Activated T-helper 1 cell treated with anti-CD3 and anti-CD28 coated beads, Interleukin-12 subunit alpha, Interleukin-12 subunit beta, Interleukin-2, Interleukin-4 antibody, amounts not matched to agents 30 ng/mL and 10 ng/mL and 1 ng/mL, durations not matched to agents 14 hours and 24 hours and 36 hours (primary cell): Measurements from ENCODE around the gene MRPL53. TPM values are rescaled to one million over a fixed set of nuclear protein-coding genes. Genes with fewer than 3 reads are reported as not detected.
"Not testable (repeated sequence)": the region's sequence is repeated elsewhere in the genome, so short reads cannot be mapped to it uniquely, and the experiment has no call there.

ENCODE experiments used
- DNase-seq: peaks from one replicate; pipeline ENCODE4 v3.0.0; 2021; ENCODE audit warnings: low spot score
- H3K27ac Mint-ChIP-seq: one replicate; pipeline ENCODE4 v1.8.0; 2021; ENCODE audit warnings: mild to moderate bottlenecking, mixed read lengths
- H3K27me3 Mint-ChIP-seq: one replicate; pipeline ENCODE4 v1.8.0; 2022; ENCODE audit warnings: mild to moderate bottlenecking, moderate library complexity, mixed read lengths; ENCODE audit not compliant: insufficient read depth
- H3K36me3 Mint-ChIP-seq: one replicate; pipeline ENCODE4 v1.8.0; 2021; ENCODE audit warnings: low read depth, mixed read lengths
- H3K4me1 Mint-ChIP-seq: one replicate; pipeline ENCODE4 v1.8.0; 2021; ENCODE audit warnings: low read depth, mixed read lengths
- H3K4me3 Mint-ChIP-seq: one replicate; pipeline ENCODE4 v1.8.0; 2021; ENCODE audit warnings: mild to moderate bottlenecking, moderate library complexity, mixed read lengths
- H3K9me3 Mint-ChIP-seq: one replicate; pipeline ENCODE4 v1.8.0; 2021; ENCODE audit warnings: mixed read lengths
- intact Hi-C: fragments of 100-400 bp; cut with micrococcal nuclease; formaldehyde crosslinking; loops from one replicate; pipeline ENCODE4 v1.15.1; 2024
- total RNA-seq: library from RNA; stranded (reverse); gene quantifications from 2 replicates; pipeline ENCODE4 v1.2.3, GENCODE V29; 2022

MRPL53 gene
- total RNA-seq, 1 donor from 2014 or later = 124 TPM

- Mint-ChIP-seq H3K9me3 (no peaks in the 10 kb centered on the region), H3K36me3 (peaks cover 28% of the 10 kb centered on the region), H3K4me1 (peaks cover 35% of the 10 kb centered on the region), H3K27ac (peak within 1 kb of the TSS; percentile 99), H3K4me3 (peak within 1 kb of the TSS; percentile 99), H3K27me3 (no peaks in the 10 kb centered on the region)
- peak; percentile 89 for DNase-seq
- intact Hi-C loops = loop anchor here (1.0 kb wide), 12 partner anchors 11 to 746 kb away; partner anchors contain the start of genes AUP1, C2orf81, DOK1 and HTRA2
These were observed 10.6 kb upstream of the MRPL53 start, which contains the start of the genes CCDC142 and TTC31 for GRCh38 chr2:74482801-74483674. Gene CCDC142 (minus strand): TSS chr2:74482998. CDS start chr2:74482837, 161 bp downstream. Gene TTC31 (plus strand): TSS chr2:74483081. CDS start chr2:74483096, 15 bp downstream.

GRCh38 chr2:74481961-74482800 is 9.7 kb upstream of the MRPL53 start:
- DNase-seq = peak; percentile 58
- Mint-ChIP-seq H3K4me1 (peaks cover 35% of the 10 kb centered on the region), H3K4me3 (peak overlapping the region; percentile 99), H3K9me3 (no peaks in the 10 kb centered on the region), H3K27me3 (no peaks in the 10 kb centered on the region), H3K36me3 (peaks cover 31% of the 10 kb centered on the region), H3K27ac (peak overlapping the region; percentile 99)
- intact Hi-C loops = no loop called here

GRCh38 chr2:74481431-74481830 is 9.0 kb upstream of the MRPL53 start:
- DNase-seq = no peak
- intact Hi-C loops = no loop called here

GRCh38 chr2:74474899-74475298 is 2.4 kb upstream of the MRPL53 start:
- no peak overlapping the region for H3K27ac Mint-ChIP-seq
- H3K27me3 Mint-ChIP-seq = peaks cover 2% of the 10 kb centered on the region
- H3K4me3 Mint-ChIP-seq = no peak overlapping the region
- no peaks in the 10 kb centered on the region for H3K9me3 Mint-ChIP-seq
- peaks cover 26% of the 10 kb centered on the region for H3K4me1 Mint-ChIP-seq
- intact Hi-C loops = no loop called here
- H3K36me3 Mint-ChIP-seq = peaks cover 37% of the 10 kb centered on the region
- DNase-seq = no peak

More at GRCh38 chr2:74481431-74481830, 9.0 kb upstream of the MRPL53 start:
- Mint-ChIP-seq H3K36me3 (peaks cover 28% of the 10 kb centered on the region), H3K4me3 (peak overlapping the region; percentile 99), H3K9me3 (no peaks in the 10 kb centered on the region), H3K27me3 (no peaks in the 10 kb centered on the region), H3K4me1 (peaks cover 35% of the 10 kb centered on the region), H3K27ac (peak overlapping the region; percentile 34)

GRCh38 chr2:74474481-74474880 is 2.0 kb upstream of the MRPL53 start:
- Mint-ChIP-seq H3K36me3 (peaks cover 35% of the 10 kb centered on the region), H3K27ac (no peak overlapping the region), H3K4me1 (peaks cover 26% of the 10 kb centered on the region), H3K4me3 (no peak overlapping the region), H3K9me3 (no peaks in the 10 kb centered on the region), H3K27me3 (peaks cover 2% of the 10 kb centered on the region)
- intact Hi-C loops = no loop called here
- DNase-seq = no peak

GRCh38 chr2:74472945-74473258 is 422 bp upstream of the MRPL53 start:
- DNase-seq = no peak
- Mint-ChIP-seq H3K36me3 (peaks cover 32% of the 10 kb centered on the region), H3K4me1 (peaks cover 21% of the 10 kb centered on the region), H3K27ac (peak overlapping the region; percentile 94), H3K4me3 (peak overlapping the region; percentile 99), H3K9me3 (no peaks in the 10 kb centered on the region), H3K27me3 (peaks cover 2% of the 10 kb centered on the region)
- intact Hi-C loops = loop anchor here (1.0 kb wide), 5 partner anchors 9 to 56 kb away; partner anchors contain the start of genes AUP1, HTRA2, PCGF1 and TTC31

- peaks cover 29% of the 10 kb centered on the region for H3K36me3 Mint-ChIP-seq
- intact Hi-C loops = loop anchor here (1.0 kb wide), 5 partner anchors 7 to 58 kb away; partner anchors contain the start of genes AUP1, HTRA2, PCGF1 and TTC31
- peak overlapping the region; percentile 99 for H3K4me3 Mint-ChIP-seq
- H3K27ac Mint-ChIP-seq = peak overlapping the region; percentile 94
- no peaks in the 10 kb centered on the region for H3K9me3 Mint-ChIP-seq
- H3K27me3 Mint-ChIP-seq = peaks cover 2% of the 10 kb centered on the region
- peaks cover 21% of the 10 kb centered on the region for H3K4me1 Mint-ChIP-seq
- DNase-seq = no peak
These were observed 981 bp downstream of the MRPL53 start for GRCh38 chr2:74471332-74472065.

GRCh38 chr2:74470742-74471141 is 1.7 kb downstream of the MRPL53 start:
- H3K36me3 Mint-ChIP-seq = peaks cover 28% of the 10 kb centered on the region
- intact Hi-C loops, DNase-seq, H3K9me3 Mint-ChIP-seq, H3K27me3 Mint-ChIP-seq: not testable (repeated sequence)
- H3K4me3 Mint-ChIP-seq = peak overlapping the region; percentile 79
- peak overlapping the region; percentile 83 for H3K27ac Mint-ChIP-seq
- peaks cover 26% of the 10 kb centered on the region for H3K4me1 Mint-ChIP-seq

GRCh38 chr2:74464406-74464805 is 8.1 kb downstream of the MRPL53 start:
- Mint-ChIP-seq H3K4me1 (peaks cover 26% of the 10 kb centered on the region), H3K27me3 (no peaks in the 10 kb centered on the region), H3K4me3 (peak overlapping the region; percentile 96), H3K36me3 (peaks cover 9% of the 10 kb centered on the region), H3K9me3 (no peaks in the 10 kb centered on the region), H3K27ac (peak overlapping the region; percentile 68)
- no peak for DNase-seq
- intact Hi-C loops = loop anchor here (1.0 kb wide), 1 partner anchor 8 kb away; the partner anchor contains the start of gene MRPL53

- Mint-ChIP-seq H3K27ac (no peak overlapping the region), H3K4me1 (peaks cover 33% of the 10 kb centered on the region), H3K9me3 (no peaks in the 10 kb centered on the region), H3K36me3 (peaks cover 9% of the 10 kb centered on the region), H3K4me3 (peak overlapping the region; percentile 70), H3K27me3 (no peaks in the 10 kb centered on the region)
- intact Hi-C loops = no loop called here
- DNase-seq = no peak
These were observed 9.7 kb downstream of the MRPL53 start for GRCh38 chr2:74462786-74463105.

- no peak overlapping the region for H3K27ac Mint-ChIP-seq
- peaks cover 35% of the 10 kb centered on the region for H3K4me1 Mint-ChIP-seq
- intact Hi-C loops = no loop called here
- peaks cover 12% of the 10 kb centered on the region for H3K36me3 Mint-ChIP-seq
- no peaks in the 10 kb centered on the region for H3K27me3 Mint-ChIP-seq
- DNase-seq = no peak
- H3K4me3 Mint-ChIP-seq = peak overlapping the region; percentile 70
- H3K9me3 Mint-ChIP-seq = no peaks in the 10 kb centered on the region
These were observed 10.3 kb downstream of the MRPL53 start for GRCh38 chr2:74462054-74462785.
